Gastrocnemius medialis (tissue), 4 donors: ENCODE measurements around the gene GCK.
"Not testable (repeated sequence)": the region's sequence is repeated elsewhere in the genome, so short reads cannot be mapped to it uniquely, and the experiment has no call there.

ENCODE experiments used
- POLR2A ChIP-seq, 2 donors: fragments of 450-650 bp; IDR thresholded peaks; one replicate each; pipeline ENCODE4 v1.6.1; 2017; ENCODE audit warnings: antibody characterized with exemption in 2 of 2, mild to moderate bottlenecking in 2 of 2, moderate library complexity in 2 of 2
- TF ChIP-seq, protein P1 (sequence below), 5 experiments: fragments of 450-650 bp in 3 of 5; fragments of 200-600 bp in 2 of 5; sonication (generic) in 2 of 5; IDR thresholded peaks in 4 of 5; conservative IDR thresholded peaks in 1 of 5; 1 replicate in 4 of 5; 2 replicates in 1 of 5; pipeline ENCODE4 v1.5.1; 2016 to 2019; ENCODE audit warnings: antibody characterized with exemption in 5 of 5, mild to moderate bottlenecking in 3 of 5, moderate library complexity in 3 of 5

- TF ChIP-seq POLR2A (IDR thresholded peaks at IDR 0.05) = not testable (repeated sequence)
- TF ChIP-seq, protein P1, sequence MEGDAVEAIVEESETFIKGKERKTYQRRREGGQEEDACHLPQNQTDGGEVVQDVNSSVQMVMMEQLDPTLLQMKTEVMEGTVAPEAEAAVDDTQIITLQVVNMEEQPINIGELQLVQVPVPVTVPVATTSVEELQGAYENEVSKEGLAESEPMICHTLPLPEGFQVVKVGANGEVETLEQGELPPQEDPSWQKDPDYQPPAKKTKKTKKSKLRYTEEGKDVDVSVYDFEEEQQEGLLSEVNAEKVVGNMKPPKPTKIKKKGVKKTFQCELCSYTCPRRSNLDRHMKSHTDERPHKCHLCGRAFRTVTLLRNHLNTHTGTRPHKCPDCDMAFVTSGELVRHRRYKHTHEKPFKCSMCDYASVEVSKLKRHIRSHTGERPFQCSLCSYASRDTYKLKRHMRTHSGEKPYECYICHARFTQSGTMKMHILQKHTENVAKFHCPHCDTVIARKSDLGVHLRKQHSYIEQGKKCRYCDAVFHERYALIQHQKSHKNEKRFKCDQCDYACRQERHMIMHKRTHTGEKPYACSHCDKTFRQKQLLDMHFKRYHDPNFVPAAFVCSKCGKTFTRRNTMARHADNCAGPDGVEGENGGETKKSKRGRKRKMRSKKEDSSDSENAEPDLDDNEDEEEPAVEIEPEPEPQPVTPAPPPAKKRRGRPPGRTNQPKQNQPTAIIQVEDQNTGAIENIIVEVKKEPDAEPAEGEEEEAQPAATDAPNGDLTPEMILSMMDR (IDR thresholded peaks at IDR 0.05 in 4 of 5, conservative IDR thresholded peaks at IDR 0.05 in 1 of 5) = not testable (repeated sequence)
Observed at GRCh38 chr7:44171901-44172300, 17.3 kb downstream of the GCK start.
